GM18861 (cell line): ENCODE results near the gene CACNB2.
"Not testable (repeated sequence)": the region's sequence is repeated elsewhere in the genome, so short reads cannot be mapped to it uniquely, and the experiment has no call there.

ENCODE experiments used
- ATAC-seq: cut with Tn5 transposase; IDR thresholded peaks from one replicate; pipeline ENCODE4 v1.9.1; 2021; ENCODE audit not compliant: unreplicated experiment

Gene CACNB2

DNA sequence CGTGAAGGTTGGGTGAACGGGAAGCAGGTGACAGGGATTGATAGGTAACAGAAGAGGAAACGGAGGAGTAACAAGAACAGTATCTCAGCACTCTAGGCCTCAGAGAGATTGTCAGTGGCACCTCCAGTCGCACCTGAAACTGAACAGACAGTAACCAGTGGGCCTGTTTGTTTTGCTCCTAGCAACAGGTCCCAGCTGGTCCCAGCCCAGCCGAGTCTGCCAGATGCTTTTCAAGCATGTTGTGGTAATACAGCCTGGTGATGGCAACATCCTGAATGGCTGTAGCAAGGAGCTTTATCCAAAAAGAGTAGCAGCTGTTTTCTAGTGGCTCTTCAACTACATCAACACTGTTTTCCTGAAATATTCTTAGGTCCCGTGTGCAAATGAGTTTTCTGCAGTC, 4.7 kb downstream of the CACNB2 start:
- no peak for ATAC-seq

- ATAC-seq = no peak
Measured at GRCh38 chr10:18145652-18146051, 5.4 kb downstream of the CACNB2 start.

- no peak for ATAC-seq
Measured at GRCh38 chr10:18149196-18149800, 9.1 kb downstream of the CACNB2 start.

DNA sequence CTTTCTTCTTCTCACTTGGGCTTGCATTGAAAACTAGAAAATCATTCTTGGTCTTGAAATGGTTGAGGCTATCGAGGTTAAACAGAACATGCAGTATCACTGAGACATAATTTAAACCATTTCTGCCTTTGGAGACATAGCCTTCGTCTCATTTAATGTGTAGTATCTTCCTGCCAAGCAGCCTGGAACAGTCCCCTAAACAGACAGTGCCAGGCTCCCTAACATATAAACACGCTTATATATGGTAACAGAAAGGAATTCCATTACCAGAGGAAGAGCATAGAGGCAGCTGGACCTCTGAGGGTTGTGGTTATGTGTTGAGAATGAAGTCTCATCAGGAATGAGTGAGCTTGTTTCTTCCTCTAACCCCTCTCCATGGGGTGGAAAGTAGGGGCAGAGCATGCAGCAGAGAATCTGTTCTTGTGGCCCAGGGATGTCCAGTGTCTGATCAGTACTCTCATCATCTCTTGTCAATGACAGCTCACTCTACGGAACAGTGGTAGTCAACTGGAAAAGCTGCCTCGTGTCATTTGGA, 11.2 kb downstream of the CACNB2 start:
- no peak for ATAC-seq

- not testable (repeated sequence) for ATAC-seq
Measured at GRCh38 chr10:18153381-18153780, 13.2 kb downstream of the CACNB2 start.

DNA sequence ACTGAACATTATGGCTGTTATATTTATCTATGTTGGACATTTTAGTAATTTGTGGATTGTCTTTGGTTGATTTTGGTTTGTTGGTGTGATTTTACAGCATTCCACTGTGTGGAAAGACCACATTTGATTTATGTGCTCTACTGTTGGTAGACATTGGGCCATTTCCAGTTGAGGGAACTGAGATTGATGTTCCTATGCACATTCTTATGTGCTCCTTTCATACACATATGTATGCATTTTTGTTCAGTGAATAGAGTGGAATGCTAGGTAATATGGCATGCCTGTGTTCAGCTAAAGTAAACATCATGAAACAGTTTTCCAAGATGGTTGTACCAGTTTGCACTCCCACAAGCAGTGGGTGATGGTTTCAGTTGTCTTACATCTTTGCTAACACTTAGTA, 15.1 kb downstream of the CACNB2 start:
- ATAC-seq = no peak

DNA sequence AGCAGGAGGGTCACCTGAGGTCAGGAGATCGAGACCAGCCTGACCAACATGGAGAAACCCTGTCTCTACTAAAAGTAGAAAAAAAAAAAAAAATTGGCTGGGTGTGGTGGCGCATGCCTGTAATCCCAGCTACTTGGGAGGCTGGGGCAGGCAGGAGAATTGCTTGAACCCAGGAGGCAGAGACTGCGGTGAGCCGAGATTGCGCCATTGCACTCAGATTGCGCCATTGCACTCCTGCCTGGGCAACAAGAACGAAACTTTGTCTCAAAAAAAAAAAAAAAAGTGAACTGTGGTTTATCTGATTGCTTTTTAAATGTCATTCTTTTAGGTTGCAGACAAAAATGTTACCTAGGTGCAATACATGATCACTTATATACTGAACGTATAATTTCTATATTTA, 16.6 kb downstream of the CACNB2 start:
- not testable (repeated sequence) for ATAC-seq

DNA sequence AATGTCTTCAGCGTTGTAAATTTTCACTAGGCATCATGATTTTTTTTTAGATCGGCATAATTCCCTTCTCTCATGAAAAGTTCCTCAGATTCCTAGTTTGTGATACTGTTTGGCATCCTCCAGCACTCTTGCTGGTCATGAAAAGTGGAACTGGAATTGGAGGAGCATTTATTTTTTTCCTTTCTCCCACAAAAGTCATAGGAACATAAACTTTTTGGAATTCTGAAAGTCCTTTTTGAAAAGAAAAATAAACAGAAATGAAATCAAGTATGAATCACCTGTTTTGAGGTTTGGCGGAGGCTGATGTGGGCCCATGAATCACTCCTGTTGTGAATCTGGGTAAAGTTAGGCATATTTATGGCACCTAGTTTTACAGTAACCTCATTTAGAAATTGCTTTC, 17.7 kb downstream of the CACNB2 start:
- no peak for ATAC-seq

GRCh38 chr10:18158773-18159265, 18.6 kb downstream of the CACNB2 start:
- ATAC-seq = no peak

- no peak for ATAC-seq
Measured at GRCh38 chr10:18159557-18159956, 19.3 kb downstream of the CACNB2 start.

DNA sequence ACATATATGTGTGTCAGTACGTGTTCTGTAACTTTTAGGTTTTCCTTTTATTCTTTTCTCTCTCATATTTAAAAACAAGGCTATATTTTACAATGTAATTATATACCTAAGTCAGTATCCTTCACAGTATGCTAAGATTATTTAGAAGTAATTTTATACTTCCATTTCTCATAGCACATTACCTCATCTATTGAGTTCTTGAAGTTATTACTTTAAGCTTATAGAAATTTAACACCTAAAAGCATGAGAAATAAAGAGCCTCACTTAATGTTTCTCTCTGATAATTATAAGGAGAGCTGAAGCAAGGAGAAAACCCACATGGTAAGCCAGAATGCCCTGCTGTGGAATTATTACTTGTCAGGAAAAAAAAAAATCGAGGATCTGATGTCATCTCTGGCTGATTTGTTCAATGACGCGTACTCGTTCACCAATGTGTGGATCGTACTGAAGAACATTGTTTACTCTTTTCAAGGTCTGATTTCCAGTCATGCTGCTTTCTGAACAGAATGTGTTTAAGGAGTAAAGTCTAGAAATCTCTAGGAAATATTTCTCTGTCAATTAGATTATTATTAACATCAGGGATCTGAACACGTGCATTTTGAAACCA, 21.9 kb downstream of the CACNB2 start:
- ATAC-seq = no peak

DNA sequence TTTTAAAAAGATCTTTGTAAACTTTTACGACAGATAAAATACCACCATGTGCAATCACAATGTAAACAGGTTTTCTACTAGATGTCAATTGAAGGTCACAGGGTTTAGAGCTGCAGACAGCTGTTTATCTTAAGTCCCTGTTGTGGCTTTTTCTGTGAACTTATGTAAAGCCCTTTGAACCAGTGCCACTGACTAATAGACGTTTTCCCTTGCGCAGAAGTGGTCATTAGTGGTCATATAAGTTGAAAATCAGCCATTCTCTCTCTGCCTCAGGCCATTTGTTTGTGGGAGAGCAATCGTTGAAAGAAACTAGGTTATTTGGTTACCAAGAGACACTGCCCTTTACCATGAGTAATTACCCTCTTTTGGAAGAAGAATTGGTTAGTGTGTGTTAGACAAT, 23.9 kb downstream of the CACNB2 start:
- ATAC-seq = no peak

DNA sequence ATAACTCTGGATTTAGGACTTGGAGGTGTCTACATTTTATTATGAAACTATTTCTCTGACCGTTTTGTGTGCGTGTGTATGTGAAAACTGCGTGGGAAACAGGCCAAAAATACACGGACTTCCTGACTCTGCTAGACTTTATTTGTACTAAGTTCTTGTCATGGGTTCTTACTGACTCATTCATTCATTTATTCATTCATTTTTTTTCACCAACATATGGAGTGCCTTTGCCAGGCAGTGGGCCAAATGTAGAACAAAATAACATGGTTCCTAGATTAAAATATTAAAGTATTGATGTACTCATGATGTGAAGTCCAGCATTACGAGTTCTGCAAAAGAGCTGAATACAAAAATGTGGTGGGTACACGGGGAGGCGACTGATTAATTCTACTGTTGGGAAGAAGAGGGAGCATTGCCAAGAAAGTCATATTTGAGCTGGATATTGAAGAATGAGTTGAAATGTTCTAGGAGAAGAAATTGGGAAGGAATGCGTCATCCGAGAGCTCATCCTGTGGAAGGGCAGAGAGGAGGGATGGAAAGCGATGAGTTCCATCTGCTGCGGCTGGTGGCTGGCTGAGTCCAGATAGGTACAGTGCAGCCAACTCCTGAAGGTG, 24.6 kb downstream of the CACNB2 start:
- no peak for ATAC-seq

DNA sequence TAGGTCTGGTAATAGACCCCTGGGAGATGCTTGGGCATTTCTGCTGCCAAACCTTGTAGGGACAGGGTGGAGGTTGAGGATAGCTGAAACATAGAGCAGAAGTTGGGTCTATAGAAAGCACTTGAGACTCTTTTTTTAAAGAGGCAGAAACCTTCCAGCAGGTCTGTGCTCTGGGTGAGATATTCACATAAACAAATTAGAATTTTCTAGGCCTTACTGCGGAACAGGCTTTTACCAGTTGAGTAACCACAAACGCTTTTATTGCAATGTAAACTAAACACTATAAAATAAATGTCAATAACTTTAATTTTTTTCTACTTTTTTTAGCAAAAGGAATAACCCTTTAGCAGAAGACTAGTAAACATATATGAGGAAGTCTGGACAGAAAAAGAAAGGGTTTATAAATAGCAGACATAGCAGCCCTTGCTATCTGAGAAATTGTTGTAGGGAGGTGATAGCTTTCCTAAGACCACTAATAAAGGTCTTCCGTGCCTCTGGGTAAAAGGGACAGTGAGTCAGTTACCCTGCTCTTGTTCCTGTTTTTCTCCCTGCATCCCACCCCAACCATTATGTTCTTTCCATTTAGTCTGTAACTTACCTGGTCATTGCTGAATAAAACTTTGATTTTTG, 38.7 kb downstream of the CACNB2 start:
- no peak for ATAC-seq

DNA sequence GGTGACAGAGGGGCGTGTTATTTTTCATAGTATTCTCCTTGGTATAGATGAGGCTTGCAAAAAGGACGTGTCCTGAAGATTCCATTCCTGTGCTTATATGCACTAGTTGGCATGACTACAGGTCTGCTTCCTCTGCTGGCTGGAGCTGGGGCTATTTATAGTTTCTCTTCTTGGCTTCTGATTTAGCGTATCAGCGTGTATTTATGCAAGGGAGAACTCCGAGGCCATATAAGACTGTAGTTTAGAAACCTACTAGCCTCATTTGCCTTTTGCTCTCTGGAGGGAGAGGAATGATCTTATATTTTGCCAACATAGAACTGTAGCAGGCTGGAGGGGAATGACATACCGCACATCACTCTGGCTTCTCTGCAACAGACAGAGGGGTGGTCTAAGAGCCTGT, 39.7 kb downstream of the CACNB2 start:
- no peak for ATAC-seq

- ATAC-seq = not testable (repeated sequence)
Measured at GRCh38 chr10:18181382-18181781, 41.2 kb downstream of the CACNB2 start.

- ATAC-seq = no peak
Measured at GRCh38 chr10:18185621-18186020, 45.4 kb downstream of the CACNB2 start.

- ATAC-seq = no peak
Measured at GRCh38 chr10:18190840-18191239, 50.6 kb downstream of the CACNB2 start.

GRCh38 chr10:18194634-18195033, 54.4 kb downstream of the CACNB2 start:
- no peak for ATAC-seq

DNA sequence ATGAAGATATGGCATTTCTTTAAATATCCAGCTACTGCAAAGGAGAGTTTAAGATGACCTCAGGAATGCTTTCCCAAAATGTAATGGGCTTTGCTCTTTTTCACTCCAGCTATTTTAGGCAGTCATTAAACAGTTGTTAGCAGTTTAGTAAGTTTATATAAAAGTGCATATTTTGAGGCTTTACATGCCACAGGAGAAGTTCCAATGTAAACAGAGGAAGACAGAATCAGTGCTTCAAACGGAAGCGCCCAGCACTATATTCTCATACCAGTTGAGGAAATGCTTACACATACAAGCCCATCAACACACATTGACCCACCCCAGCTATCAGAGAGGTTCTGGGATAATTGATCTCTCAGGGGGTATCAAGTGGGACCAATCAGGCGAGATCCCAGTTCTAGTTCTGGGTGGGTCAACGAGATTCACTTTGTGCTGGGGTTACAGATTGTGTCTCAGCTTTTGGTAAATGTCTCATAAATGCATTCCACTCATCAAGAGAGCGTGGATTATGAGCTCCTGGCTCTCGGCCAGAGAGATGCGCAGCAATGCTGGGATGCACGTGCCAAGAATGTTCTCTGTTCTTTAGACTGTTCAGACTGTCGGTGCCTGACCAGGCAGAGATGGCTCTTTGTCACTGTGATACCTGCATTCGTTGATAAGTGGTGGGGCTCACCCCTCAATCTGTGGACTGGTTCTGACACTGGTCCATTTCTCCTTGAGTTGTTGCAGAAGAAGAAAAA, 55.0 kb downstream of the CACNB2 start:
- ATAC-seq = no peak
